Measurements from ENCODE around the gene ITCH.
"Not testable (repeated sequence)": the region's sequence is repeated elsewhere in the genome, so short reads cannot be mapped to it uniquely, and the experiment has no call there.

- TF ChIP-seq, protein P1, sequence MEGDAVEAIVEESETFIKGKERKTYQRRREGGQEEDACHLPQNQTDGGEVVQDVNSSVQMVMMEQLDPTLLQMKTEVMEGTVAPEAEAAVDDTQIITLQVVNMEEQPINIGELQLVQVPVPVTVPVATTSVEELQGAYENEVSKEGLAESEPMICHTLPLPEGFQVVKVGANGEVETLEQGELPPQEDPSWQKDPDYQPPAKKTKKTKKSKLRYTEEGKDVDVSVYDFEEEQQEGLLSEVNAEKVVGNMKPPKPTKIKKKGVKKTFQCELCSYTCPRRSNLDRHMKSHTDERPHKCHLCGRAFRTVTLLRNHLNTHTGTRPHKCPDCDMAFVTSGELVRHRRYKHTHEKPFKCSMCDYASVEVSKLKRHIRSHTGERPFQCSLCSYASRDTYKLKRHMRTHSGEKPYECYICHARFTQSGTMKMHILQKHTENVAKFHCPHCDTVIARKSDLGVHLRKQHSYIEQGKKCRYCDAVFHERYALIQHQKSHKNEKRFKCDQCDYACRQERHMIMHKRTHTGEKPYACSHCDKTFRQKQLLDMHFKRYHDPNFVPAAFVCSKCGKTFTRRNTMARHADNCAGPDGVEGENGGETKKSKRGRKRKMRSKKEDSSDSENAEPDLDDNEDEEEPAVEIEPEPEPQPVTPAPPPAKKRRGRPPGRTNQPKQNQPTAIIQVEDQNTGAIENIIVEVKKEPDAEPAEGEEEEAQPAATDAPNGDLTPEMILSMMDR (IDR thresholded peaks at IDR 0.05; ENCODE audit: insufficient read depth, low read length, poor library complexity, severe bottlenecking): not testable (repeated sequence)
- not testable (repeated sequence) for TF ChIP-seq EZH2phosphoT487 (conservative IDR thresholded peaks at IDR 0.05; ENCODE audit: low read length)
Measured at GRCh38 chr20:34400776-34401175, 37.7 kb downstream of the ITCH start.
